Mucosa of descending colon (tissue), 3 donors: ENCODE results near the gene COL1A1. TPM values are rescaled to one million over a fixed set of nuclear protein-coding genes. Genes with fewer than 3 reads are reported as not detected.

Source experiments
- ATAC-seq: fragments of 200-7000 bp; cut with Tn5 transposase; one replicate; pipeline ENCODE4 v1.9.1; 2020; ENCODE audit warnings: mild to moderate bottlenecking, moderate library complexity
- DNase-seq, 3 donors: peaks; one replicate each; pipeline ENCODE4 v3.0.0-alpha.2; 2020
- H3K36me3 ChIP-seq: fragments of 200-600 bp; one replicate; pipeline ENCODE4 v1.8.0; 2021; ENCODE audit warnings: low read depth, mild to moderate bottlenecking
- H3K4me1 ChIP-seq: fragments of 200-600 bp; one replicate; pipeline ENCODE4 v1.8.0; 2021; ENCODE audit warnings: low read depth, mild to moderate bottlenecking
- H3K4me3 ChIP-seq: fragments of 200-600 bp; one replicate; pipeline ENCODE4 v1.8.0; 2021; ENCODE audit warnings: mild to moderate bottlenecking
- H3K9me3 ChIP-seq: fragments of 200-600 bp; one replicate; pipeline ENCODE4 v1.8.0; 2021; ENCODE audit warnings: mild to moderate bottlenecking
- intact Hi-C, 2 donors: fragments of 100-400 bp; cut with DNase I in 1 of 2; cut with micrococcal nuclease in 1 of 2; formaldehyde crosslinking; loops; one replicate each; pipeline versions ENCODE4 v1.11.0 to v1.11.1; 2022; cut with DNase I, micrococcal nuclease
- total RNA-seq, 3 donors: library from RNA; stranded (reverse); fragmentation: NEBNext Ultra II Directional in 2 of 3; extraction: Animal tissue kit (Norgen Biotek cat#: 25700) in 2 of 3; gene quantifications; one replicate each; pipeline versions ENCODE4 v1.2.1 to v1.2.4, GENCODE V29; 2021 to 2023
- TF ChIP-seq, protein P1 (sequence below): fragments of 200-600 bp; IDR thresholded peaks from one replicate; pipeline ENCODE4 v1.8.0; 2022; ENCODE audit warnings: antibody characterized with exemption, mild to moderate bottlenecking
- donor health status: DM: no; HTN: no; CAD: no; lungs with moderate emphysema.
- donor health status: DM: no; HTN: no; CAD: no.
- donor health status: DM: no; HTN: yes; CAD: no.

Gene COL1A1
- total RNA-seq, 3 donors from 2014 or later = 53.0 to 248 (median 160) TPM

GRCh38 chr17:50161911-50162288, 39.5 kb downstream of the COL1A1 start:
- H3K36me3 ChIP-seq = no peaks in the 10 kb centered on the region
- ATAC-seq (no peak), DNase-seq (peak in 2 of 3 donors; percentile 26 to 54)
- no peak overlapping the region for H3K4me3 ChIP-seq
- intact Hi-C loops = loop anchor here in 1 of 2 donors (10.0 kb wide), 1 partner anchor 47 kb away; no protein-coding TSS in a partner anchor
- TF ChIP-seq, protein P1, sequence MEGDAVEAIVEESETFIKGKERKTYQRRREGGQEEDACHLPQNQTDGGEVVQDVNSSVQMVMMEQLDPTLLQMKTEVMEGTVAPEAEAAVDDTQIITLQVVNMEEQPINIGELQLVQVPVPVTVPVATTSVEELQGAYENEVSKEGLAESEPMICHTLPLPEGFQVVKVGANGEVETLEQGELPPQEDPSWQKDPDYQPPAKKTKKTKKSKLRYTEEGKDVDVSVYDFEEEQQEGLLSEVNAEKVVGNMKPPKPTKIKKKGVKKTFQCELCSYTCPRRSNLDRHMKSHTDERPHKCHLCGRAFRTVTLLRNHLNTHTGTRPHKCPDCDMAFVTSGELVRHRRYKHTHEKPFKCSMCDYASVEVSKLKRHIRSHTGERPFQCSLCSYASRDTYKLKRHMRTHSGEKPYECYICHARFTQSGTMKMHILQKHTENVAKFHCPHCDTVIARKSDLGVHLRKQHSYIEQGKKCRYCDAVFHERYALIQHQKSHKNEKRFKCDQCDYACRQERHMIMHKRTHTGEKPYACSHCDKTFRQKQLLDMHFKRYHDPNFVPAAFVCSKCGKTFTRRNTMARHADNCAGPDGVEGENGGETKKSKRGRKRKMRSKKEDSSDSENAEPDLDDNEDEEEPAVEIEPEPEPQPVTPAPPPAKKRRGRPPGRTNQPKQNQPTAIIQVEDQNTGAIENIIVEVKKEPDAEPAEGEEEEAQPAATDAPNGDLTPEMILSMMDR = no peak
- peaks cover 4% of the 10 kb centered on the region for H3K4me1 ChIP-seq
- no peaks in the 10 kb centered on the region for H3K9me3 ChIP-seq

DNA sequence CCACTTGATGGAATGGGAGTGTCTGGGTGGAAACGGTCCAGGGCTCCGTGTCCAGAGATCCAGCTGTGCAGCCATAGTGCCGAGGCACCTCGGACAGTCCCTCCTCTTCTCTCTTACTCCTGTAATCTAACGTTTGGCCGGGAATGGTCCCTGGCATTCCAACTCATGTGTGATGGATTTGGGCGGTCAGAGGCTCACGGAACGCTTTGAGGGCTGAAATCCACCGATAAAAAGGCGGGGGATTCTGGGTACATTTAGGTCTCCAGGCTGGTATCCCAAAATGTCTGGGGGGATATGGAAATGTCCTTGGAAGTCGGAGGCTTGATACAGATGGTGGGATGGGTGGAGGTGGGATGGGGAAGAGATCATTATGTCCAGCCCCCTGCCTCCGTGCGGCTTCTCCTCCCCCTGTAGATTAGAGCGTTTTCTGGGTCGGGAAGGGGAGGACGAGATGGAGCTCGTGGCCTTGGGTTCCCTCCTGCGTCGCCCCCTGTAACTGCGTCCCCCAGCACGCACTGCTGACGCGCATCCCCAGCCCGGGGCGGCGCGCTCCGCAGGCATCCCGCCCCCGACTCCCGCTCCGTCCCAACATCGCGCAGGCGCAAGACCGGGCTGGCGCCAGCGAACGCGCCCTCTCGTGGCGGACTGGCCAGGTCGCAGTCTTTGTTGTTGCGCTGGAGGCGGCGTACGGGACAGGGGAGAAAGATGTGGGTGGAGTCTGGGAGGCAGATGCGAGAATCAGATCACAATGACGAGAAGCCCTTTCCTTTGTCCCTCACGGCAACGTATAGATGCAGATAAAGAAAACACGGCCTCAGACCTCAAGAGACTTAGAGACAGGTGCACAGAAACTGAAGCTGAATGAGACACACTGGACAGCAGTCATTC, 40.2 kb downstream of the COL1A1 start:
- peaks cover 4% of the 10 kb centered on the region for H3K4me1 ChIP-seq
- H3K36me3 ChIP-seq = no peaks in the 10 kb centered on the region
- TF ChIP-seq, protein P1 = peak; percentile 95
- peak; percentile 99 for ATAC-seq
- peak; percentile 90 to 96 (median 93) for DNase-seq
- intact Hi-C loops = loop anchor here in 1 of 2 donors (10.0 kb wide), 1 partner anchor 46 kb away; no protein-coding TSS in a partner anchor
- no peaks in the 10 kb centered on the region for H3K9me3 ChIP-seq
- H3K4me3 ChIP-seq = no peak overlapping the region

- intact Hi-C loops = no loop called here
- ATAC-seq = no peak
- Histone ChIP-seq H3K4me3 (no peak overlapping the region), H3K9me3 (no peaks in the 10 kb centered on the region), H3K36me3 (no peaks in the 10 kb centered on the region), H3K4me1 (peaks cover 4% of the 10 kb centered on the region)
- DNase-seq = no peak
- TF ChIP-seq, protein P1 = no peak
Observed at GRCh38 chr17:50157891-50158290, 43.5 kb downstream of the COL1A1 start.

DNA sequence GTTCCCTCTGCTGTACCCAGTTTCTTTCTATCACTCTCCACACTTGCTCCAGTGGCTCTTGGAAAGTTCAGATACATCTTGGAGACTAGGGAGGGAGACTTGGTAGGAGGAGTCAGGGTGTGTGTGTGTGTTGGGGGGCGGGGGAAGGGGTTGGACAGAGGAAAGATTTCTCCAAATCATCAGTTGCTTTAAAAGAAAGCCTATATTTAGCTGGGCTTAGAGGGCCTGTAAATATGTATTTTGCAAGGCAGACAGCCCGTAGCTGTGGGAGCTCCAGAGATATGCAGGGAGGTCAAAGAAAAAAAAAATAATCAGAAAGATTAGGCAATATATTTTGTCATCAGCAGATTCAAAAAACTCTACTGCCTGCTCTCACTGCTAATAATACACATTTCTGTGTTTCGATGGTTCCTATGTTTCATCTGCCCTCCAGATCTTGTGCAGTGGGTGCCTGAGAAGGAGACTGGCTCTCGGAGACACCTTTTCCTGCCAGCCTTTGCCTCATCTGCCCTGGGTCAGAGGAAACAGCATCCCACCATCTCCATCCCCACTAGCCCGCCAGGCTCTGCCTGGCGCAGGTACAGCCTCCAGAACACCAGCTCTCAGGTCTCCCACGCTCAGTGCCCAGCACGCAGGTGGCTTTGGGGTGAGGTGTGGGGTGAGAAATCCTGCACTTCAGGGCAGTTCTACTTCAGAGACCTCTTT, 46.2 kb downstream of the COL1A1 start:
- ATAC-seq (no peak), DNase-seq (no peak)
- Histone ChIP-seq H3K4me3 (no peak overlapping the region), H3K9me3 (no peaks in the 10 kb centered on the region), H3K4me1 (no peaks in the 10 kb centered on the region), H3K36me3 (no peaks in the 10 kb centered on the region)
- TF ChIP-seq, protein P1 = no peak
- intact Hi-C loops = no loop called here

- Histone ChIP-seq H3K36me3 (no peaks in the 10 kb centered on the region), H3K4me3 (no peak overlapping the region), H3K9me3 (no peaks in the 10 kb centered on the region), H3K4me1 (no peaks in the 10 kb centered on the region)
- DNase-seq (no peak), ATAC-seq (no peak)
- intact Hi-C loops = no loop called here
- TF ChIP-seq, protein P1 = no peak
Observed at GRCh38 chr17:50154604-50155003, 46.8 kb downstream of the COL1A1 start.
